HG02870 (cell line): ENCODE measurements around the gene HSD3B7.
"Not testable (repeated sequence)": the region's sequence is repeated elsewhere in the genome, so short reads cannot be mapped to it uniquely, and the experiment has no call there.

Experiments used
- ATAC-seq: cut with Tn5 transposase; IDR thresholded peaks from one replicate; pipeline ENCODE4 v1.9.1; 2021; ENCODE audit warnings: mild to moderate bottlenecking, moderate library complexity; ENCODE audit not compliant: unreplicated experiment

HSD3B7 gene

DNA sequence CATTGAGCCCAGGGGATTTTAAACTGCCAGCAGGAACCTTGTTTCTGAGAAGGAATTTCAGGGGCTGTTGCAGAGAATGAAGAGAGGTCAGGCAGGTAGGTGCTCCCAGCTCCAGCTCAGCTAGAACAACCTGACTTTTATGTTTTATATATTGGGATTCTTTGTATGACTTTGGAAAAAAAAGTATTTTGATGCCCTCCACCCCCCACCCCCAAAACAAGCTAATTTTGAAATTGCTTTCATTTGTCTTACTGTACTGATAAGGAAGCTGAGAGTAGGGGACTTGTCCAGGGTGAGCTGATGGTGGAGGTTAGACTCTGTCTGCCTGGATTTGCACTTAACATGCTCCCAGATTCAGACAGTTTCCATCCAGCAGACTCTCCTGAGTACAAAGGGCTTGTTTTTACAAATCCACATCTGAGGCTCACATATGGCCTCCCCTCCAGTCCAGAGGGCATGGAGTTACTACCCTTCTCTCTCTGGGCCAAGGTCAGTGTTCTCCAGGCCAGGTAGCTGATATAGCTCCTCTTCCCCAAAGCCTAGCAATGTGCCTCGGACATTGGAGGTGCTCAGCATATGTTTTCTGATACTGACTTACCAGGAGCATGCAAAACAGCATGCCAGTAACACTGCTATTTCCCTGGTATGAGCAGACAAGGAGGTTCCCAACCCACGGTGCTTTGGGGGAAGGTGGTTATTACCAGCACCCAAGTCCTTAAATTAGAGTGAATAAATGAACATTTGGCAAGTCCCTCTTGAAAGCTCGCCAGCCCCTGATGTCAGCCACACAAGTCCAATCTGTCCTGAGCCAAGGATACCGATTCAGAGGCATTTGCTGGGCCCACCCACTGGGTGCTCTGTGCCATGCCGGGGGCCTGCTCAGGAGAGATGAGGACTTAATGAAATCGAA is 14.1 kb downstream of the HSD3B7 start:
- no peak for ATAC-seq

DNA sequence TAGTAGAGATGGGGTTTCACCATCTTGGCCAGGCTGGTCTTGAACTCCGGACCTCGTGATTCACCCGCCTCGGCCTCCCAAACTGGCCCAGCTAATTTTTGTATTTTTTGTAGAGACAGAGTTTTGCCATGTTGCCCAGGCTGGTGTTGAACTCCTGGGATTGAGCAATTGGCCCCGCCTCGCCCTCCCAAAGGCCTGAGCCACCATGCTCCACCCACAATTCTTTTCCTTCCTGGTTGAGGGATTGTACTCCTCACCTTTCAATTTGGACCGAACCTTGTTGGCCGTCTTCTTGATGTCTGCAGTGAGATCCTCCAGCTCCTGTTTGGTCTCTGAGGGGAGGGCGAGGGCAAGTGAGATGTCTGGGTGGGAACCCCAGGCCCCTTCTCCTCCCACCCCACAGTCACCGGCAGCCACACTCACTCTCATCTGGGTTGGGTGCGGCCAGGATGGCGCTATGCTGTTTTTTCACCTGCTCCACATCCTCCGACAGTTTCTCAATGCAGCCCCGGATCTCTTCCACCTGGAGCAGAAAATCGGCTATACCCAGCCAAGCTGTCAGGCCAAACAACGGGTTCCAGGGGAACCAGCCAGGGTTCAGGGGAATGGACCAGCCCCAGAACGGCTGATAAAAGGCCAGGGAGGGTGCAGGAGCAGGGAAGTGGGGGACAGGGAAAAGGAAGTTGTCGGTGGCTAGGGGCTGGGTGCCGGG is 15.8 kb downstream of the HSD3B7 start:
- ATAC-seq = no peak

DNA sequence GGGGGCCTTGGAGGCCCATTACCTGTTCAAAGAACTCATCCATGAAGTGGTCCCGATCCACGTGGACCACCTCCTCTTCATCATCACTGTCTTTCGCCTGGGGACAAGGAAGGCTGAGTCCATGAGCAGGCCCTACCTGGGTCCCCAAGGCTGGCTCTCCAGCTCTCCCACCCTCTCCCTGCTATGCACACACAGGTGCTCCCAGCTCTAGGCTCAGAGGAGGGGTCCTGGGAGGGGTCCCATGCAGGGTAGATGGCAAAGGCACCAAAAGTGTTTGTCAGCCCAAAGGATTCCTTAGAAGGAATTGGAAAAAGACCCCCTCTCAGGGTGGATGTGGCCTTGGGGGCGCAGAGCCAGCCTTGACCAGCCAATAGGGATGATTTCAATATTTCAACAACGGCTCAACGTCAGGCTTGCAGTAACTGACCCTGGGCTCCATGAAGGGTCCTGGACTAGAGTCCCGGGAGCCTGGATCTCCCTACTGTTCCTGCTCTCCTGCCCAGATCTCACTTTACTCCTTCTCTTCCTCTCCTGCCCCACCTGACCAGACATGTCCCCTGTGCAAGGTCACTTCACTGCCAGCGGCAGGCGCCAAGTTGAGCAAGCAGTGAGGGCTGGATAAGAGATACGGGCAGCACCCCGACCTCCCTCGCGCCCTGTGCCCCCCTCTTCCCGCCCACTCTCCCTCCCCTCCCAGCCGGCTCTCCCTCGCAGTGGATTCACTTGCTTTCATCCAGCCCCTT is 16.7 kb downstream of the HSD3B7 start:
- no peak for ATAC-seq

DNA sequence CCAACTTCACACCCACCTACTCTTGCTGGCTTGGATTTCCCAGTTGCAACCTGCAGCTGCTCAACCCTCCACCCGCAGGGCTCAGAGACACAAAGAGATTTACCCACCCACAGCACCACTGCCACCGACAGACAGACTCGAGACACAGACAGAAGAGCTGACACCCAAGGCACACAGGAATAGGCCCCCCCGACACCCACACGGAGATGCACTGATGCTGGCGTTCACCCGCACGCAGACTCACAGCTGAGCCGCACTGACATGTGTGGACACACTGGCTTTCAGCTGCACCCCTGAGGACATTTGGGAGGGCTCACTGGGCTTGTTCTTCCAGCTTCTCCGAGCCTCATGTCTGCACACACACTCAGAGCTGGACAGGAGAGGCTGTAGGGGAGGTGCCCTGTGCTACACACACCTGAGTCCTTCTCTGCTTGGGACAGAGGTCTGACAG is 17.3 kb downstream of the HSD3B7 start:
- ATAC-seq = no peak

DNA sequence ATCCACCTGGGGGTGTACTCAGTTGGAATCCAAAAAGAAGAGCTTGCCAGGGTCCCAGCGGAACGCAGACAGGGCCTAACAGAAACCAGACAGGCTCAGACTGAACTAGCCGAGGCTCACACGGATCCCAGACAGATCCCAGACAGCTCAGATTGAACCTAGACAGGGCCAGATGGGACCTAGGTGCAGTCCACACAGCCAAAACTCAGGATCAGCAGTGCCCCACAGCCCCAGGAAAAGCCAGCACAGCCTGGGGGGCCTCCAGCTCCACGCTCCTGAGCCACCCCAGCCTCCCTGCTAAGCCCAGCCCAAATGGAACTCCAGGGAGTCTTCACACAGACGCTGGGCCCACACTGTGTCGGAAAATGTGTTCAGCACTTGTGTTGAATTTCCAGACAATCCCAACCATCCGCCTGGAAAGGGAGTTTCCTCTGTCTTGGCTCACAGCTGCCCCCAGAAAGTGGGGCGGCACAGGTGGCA is 17.9 kb downstream of the HSD3B7 start:
- no peak for ATAC-seq

DNA sequence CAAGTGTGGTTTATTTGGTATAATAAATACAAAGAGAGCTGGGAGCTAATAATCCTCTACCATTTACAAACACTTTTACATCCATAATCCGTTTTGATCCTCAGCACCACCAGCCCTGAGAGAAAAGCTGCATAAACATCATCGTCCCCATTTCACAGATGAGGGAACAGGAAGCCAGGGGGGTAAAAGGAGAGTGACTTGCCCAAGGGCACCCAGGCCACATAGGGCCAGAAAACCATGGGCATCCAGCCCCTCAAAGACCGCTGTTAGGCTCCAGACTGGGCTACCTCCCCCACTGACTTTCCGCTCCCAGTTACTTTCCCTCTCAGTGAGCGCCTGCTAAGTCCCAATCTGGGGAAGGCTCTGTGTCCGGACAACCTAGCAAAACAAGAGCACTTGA is 18.7 kb downstream of the HSD3B7 start:
- ATAC-seq = no peak

DNA sequence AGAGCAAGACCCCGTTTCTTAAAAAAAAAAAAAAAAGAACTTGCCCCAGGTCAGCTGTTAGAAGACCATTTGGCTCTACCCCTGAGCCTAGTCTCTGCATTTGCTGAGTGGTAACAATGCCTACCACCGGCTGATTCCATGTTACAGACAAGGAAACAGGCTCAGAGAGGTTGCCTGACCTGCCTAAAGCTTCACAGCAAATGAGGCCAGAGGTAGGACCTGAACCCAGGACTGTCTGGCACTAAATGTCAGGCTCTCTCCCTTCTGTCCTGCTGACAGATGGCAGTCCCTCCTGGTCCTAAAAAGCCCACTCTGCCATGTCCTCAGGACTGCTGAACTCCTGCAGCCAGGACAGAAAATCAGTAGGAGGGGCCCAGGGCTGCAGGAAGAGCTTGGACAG is 19.7 kb downstream of the HSD3B7 start:
- ATAC-seq = no peak

DNA sequence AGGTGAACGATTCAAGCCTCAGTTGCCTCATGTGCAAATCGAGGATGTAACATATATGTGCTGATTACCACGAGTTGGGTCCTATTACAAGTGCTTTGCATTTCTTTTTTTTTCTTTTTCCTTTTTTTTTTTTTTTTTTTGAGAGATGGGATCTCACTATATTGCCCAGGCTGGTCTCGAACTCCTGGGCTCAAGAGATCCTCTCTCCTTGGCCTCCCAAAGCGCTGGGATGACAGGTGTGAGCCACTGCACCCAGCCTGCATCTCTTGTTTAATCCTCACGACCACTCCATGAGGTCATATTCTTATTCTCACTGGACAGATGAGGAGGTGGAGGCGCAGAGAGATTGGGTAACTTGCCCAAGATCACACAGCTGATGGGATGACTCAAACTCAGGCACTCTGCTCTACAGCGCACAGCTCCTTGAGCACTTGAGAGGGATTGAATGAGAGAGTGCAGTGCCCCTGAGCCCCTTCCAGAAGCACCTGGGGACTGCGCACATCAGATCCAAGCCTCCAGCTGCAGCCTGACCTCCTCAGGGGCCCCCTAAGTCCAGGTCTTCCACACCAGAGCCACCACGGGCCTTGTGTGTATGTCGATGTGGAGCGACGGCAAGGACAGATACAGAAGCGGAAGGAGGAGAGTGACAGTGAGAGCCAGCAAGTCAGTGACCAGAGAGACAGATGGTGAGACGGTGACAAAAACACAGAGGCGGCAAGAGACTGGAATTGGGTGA is 20.5 kb downstream of the HSD3B7 start:
- no peak for ATAC-seq

DNA sequence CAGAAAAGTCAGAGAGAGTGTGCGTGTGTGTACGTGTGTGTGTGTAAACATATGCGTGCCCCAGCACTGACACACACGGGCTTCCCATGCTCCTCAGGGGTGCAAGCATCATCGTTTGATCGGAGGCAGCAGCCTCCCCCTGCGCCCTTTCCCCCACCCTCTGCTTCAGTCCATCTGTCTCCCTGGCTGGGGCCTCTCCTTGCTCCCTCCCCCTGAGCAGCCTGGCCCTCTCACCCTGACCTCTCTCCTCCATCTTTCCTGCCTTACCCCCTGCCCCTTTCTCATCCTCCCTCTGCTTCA is 21.0 kb downstream of the HSD3B7 start:
- no peak for ATAC-seq

DNA sequence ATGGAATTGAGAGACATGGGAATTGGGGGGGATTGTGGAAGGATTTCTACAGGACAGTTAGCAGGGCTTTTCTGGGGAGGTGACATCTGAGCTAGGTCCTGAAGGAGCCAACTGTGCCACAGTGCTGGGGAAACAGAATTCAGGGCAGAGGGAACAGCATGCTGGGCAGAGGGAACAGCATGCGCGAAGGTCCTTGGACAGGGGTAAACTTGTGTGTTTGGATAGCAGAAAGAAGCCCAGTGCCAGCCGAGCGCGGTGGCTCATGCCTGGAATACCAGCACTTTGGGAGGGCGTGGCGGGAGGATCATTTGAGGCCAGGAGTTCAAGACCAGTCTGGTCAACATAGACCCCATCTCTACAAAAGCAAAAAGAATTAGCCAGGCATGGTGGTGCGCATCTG is 21.6 kb downstream of the HSD3B7 start:
- no peak for ATAC-seq

DNA sequence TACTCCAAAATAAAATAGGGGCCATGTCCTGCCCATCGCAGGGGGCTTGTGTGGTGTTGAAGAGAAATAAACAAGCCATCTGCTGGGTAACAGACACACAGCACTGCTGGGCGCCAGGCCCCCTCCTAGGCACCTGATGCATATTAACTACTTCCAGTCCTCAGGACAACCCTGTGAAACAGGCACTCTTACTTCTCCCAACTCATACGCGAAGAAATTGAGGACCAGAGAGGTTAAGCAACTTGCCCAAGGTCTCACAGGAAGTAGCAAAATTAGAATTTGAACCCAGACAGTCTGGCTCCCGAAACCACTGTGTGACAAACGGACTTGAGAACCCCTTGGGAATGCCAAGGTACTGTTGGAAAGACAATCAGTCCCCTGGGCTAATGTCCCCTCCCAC is 22.7 kb downstream of the HSD3B7 start:
- no peak for ATAC-seq

DNA sequence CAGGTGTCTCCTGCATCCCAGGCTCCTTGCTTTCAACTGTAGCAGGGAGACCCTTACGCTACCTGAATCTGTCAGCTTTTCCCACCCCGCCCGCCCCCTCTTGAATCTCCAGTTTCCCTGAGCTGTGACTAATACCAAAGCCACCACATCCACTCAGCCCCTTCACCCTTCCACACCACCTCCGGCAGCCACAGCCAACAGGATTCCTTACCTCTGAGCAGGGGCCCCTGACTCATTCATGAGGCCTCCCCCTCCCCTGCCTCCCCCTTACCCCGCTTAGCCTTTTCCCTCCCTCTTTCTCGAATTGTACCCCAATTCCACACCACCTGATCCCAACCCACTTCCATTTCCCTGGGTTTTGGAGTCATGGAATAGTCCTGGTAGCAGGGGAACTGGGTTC is 23.1 kb downstream of the HSD3B7 start:
- no peak for ATAC-seq

DNA sequence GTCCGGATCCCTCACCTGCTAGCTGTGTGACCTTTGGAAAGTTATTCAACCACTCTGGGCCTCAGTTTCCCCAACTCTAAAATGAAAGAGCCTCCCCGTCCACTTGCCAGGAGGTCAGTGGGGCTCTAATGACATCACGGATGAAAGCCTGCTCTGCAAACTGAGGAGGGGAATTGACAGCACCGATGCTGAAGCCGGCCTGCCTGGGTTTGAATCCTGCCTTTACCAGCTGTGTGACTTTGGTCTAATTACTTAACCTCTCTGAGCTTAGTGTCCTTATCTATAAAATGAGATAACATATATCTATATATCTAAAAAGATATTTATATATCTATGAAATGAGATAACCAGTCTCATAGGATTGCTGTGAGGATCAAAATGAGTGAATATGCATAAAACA is 23.5 kb downstream of the HSD3B7 start:
- ATAC-seq = no peak

DNA sequence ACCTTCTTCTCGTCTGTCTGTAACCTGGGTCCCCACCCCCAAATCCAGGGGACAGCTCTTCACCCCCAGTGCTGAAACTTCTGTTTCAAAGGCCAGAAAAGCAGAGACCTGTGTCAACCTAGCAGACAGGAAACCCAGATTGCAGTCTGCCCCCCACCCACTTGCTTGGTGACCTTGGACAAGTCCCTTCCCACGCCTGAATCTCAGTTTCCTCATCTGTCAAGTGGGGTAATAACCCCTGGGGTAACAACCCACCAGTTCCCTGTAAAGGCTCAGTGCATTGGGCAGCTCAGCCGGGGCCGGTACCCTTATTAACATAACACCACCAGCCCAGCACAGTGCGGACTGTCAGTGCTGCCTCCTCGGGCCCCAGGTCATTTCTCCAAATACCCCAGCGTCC is 24.1 kb downstream of the HSD3B7 start:
- no peak for ATAC-seq

DNA sequence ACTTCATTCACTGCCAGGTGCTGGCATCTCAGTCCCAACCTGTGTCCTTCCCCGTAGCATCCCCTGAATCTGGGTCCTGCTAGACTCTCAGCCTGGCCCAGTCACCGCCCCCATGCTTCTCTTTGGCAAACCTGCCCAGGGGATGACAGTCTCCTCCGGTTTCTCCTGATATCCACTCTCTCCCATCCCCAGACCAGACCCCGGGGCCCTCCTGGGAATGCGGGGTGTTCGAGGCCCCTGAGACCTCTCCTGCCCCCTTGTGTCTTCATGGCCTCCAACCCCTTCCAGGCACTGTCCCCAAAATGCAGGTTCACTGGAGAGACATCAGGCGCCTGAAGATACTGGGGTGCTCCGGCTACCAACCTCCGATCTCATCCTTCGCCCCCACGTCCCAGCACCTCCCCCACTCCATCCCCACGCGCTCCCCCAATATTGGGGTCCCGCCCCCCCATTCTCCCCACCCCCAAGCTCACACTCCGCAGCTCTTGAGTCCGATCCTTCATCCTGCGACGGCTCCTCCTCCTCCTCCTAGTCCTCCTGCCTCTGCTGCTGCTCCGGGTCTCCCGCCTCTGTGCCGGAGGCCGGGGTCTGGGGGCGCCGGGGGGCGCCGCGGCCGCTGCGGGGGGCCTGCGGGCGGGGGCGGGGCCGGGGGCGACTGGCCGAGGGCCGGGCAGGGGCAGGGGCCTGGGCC is 25.0 kb downstream of the HSD3B7 start:
- no peak for ATAC-seq

DNA sequence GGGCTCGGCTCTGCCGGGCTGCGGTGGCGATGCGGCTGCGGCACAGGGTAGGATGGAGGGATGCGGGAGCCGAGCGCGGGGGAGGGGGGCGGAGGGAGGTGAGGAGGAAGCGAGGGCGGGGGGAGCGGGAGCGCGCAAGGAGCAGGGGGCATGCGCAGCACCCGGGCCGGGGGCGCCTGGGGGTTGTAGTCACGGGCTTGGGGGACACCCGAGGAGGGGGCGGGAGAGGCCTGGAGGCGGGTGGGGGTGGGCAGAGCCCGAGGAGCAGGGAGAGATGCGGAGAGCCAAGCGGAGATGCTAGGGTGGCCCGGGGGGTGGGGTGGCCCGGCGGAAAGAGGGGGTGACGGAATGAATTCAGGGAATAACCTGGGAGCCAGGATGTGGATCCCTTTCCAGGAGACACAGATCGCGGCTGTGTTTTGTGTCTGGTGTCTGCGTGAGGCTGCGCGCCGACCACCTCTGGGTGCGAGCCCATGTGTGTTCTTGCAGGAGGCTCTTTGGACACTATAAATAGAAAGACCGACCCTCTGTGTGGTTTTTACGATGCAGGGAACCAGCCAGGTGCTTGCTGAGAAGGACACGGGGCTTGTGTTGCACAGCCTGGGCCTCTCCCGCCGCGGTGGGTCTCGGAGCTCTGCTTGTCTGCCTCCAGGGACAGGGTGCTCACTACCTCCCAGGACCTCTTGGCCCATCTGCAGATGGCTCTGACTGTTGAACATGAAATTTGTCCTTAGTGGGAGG is 25.7 kb downstream of the HSD3B7 start, which contains the start of gene STX1B:
TSS of gene STX1B (minus strand) at position 54 of the 741 bp plus-strand sequence. CDS start 242 bp downstream, outside the sequence.
- ATAC-seq = no peak

DNA sequence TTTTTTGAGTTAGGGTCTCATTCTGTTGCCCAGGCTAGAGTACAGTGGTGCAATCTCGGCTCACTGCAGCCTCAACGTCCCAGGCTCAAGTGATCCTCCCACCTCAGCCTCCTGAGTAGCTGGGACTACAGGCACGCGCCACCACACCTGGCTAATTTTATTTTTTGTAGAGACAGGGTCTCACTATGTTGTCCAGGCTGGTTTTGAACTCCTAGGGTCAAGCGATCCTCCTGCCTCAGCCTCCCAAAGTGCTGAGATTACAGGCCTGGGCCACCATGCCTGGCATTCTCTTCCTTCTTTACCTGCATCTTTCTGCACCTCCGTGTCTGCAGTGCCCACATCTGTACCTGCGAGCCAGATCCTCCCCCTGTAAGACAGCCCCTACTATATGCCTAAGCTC is 26.8 kb downstream of the HSD3B7 start:
- not testable (repeated sequence) for ATAC-seq

DNA sequence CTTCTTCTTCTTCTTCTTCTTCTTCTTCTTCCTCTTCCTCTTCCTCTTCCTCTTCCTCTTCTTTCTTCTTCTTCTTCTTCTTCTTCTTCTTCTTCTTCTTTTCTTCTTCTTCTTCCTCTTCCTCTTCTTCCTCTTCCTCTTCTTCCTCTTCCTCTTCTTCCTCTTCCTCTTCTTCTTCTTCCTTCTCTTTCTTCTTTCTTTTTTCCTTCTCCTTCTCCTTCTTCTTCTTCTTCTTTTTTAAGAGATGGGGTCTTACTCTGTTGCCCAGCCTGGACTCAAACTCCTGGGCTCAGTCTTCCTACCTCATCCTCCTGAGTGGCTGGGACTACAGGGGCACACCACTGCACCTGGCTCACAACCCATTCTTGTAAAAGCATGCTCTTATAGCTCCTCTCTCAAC is 28.3 kb downstream of the HSD3B7 start:
- ATAC-seq = not testable (repeated sequence)

DNA sequence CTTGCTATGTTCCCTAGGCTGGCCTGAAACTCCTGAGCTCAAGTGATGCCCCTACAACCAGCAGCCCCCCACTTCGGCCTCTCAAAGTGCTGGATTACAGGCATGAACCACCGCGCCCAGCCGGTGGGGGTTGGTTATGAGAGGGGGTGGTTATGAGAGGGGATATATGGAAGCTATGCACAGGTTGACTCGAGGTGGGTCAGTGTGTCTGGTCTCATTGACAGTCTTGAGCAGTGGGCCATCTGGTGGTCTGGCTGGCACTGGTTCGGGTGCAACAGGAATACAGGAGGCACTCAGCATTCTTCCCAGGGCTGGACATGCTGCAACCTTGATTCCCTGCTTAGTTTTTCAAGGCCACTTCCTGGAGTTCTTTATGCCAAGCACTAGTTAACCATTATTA is 31.0 kb downstream of the HSD3B7 start:
- no peak for ATAC-seq
